ENCODE data around the gene VPS51.

The VPS51 gene

DNA sequence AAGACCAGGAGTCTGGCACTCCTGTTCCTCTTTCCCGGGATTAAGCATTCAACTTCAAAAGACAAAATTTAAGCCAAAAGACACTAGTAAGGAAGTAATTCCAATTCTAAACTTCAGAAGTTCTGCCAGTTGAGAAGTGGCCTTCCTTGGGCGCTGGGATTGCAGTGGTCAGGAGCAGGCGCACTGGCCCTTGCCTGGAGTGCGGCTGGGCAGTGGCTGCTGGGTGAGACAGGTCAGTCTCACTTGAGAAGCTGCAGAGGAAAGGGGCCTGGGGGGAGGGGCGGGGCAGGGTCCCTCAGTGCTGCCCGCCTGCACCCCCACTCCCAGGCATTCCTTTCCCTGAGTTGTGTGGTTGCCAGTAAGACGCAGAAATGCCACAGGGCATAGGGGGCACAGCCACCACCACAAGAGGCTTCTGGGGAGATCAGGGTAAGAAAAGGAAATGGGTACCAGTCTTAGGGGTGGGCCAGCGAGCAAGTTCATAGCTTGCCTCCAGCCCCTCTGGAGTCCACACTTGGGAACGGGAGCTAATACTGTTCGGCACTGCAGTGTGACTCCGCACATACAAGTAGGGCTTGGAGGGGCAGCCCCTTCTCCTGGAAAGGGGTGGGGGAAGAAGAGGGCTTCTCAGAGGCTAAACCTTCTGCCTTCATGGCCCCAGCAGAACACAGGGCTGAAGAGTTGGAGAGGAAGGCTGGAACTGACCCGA lies 31.6 kb downstream of the VPS51 start:
- intact Hi-C loops (cut with DNase I) = loop anchor here (10.0 kb wide), 1 partner anchor 323 kb away; the partner anchor contains the start of gene MAP4K2
- DNase-seq = no peak

DNA sequence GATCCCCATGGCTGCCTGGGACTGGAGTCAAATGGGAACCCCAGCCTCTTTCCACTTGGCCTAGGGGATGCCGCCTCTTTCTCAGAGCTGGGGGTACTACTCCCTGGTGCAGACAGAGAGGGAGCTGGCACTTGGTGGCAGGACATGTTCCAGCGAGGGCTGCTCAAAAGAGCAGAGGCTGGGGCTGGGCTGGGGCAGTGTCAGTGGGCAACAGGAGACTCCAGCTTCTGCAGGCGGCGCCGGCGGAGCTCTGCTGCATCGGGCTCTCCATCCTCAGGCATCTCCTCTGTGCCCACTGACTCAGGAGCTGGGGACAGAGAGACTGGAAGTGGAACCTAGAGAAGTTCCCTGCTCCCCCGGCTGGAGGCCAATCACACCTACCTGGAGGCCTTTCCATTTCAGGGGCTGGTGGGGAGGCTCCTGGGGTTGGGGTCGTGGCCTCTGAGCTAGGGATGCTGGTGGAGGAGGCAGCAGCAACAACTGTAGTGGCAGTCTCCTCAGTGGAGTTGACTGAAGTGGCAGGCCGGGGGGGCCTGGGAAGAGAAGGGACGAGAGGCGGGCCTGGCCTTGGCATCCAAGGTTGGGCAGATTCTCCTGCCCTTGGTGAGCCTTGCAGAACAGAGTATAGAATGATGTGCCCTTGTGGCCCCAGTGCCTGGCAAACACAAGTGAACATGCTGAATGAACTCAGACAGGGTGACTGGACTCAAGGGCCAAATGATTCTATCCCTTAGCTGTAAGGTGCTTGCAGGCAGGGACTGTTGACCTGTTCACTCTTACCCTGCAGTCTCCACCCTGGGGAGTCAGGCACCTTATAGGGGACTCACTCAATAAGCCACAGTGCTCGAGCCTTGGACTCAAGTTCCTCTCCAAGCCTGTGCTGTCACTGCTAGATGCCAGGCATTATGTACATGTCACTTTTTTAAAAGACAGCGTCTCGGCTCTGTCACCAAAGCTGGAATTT lies 32.5 kb downstream of the VPS51 start:
- no peak for DNase-seq
- intact Hi-C loops (cut with DNase I) = loop anchor here (10.0 kb wide), 1 partner anchor 324 kb away; the partner anchor contains the start of gene MAP4K2

DNA sequence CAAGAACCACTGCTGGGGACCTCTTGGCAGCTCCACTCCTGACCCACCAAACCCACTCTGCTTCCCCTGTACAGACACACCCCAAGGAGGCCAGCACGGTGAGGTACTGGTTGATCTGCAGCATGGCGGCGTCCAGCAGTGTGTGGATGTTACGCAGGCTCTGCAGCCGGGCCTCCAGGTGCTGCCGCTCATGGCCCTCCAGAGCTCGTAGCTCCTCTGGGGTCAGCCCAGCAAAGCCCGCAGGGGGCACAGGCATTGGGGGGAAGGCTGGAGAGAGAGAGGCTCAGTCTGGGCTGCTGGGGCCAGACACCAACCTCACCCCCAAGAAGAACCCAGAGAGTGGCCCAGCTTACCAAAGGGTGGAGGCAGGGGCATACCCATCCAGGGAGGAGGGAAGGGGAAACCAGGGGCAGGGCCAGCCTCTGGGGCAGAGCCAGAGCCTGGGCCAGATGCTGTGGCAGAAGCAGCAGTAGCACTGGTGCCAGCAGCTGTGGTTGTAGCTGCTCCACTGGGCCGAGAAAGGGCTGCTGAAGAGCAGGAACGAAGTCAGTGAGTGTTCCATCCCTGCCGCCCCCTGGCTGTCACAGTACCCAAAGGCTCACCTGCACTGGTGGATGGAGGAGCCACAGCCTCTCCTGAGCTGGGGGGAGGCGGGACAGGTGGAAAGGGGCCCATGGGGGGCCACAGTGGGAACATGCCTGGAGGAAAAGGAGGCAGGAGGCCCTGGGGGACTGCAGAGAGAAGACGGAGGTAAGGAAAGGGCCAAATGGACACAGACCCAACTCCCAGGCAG lies 33.8 kb downstream of the VPS51 start:
- DNase-seq = no peak
- intact Hi-C loops (cut with DNase I) = loop anchor here (10.0 kb wide), 1 partner anchor 325 kb away; the partner anchor contains the start of gene MAP4K2

DNA sequence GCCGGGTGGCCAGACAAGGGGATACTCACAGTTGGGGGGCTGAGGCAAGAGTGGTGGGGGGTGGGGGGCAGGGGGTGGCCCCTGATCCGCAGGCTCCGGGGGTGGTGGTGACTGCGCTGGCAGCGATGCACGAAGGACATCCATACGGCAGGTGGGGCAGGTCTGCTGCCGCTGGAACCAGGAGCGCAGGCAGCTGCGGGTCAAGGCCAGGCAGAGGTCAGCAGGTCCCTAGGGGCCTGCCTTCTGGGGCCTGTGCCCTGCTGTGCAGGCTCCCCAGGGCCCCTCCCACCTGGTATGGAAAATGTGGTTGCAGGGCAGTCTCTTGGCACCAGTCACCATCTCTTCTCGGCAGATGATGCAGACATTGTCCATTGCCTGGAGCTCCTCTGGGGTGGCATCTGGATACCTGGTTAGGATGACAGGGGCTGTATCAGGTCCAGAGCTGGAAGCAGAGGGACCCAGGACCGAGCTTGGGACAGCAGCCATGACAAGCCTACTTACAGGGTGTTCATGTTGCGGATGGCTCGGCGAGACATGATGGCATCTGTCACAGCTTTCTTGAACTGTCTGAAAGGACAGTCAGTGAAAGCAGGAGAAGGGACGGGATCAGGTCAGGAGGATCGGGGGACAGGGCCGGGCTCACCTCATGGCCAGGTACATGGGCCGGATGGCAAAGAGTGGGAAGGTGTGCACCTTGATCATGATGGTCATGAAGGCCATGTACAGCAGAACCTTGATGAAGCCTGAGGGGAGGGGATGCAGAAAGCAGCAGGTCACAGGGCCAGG lies 34.8 kb downstream of the VPS51 start:
- DNase-seq = no peak
- intact Hi-C loops (cut with DNase I) = no loop called here

DNA sequence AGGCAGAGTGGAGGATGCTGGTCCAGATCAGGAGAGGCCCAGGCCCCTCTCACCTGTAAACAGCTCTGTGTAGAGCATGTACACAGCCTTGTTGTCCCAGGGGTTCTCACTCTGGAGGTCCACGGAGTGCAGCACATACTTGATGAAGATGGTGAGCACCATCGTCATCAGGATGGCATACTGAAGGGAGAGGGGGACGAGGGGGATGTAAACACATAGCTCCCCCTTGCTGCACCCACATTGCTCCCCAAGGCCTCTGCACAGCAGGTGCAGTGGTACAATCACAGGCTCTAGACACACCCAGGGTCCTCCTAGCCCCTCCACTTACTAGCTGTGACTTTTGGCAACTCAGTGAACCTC lies 35.4 kb downstream of the VPS51 start:
- no peak for DNase-seq
- intact Hi-C loops (cut with DNase I) = no loop called here

DNA sequence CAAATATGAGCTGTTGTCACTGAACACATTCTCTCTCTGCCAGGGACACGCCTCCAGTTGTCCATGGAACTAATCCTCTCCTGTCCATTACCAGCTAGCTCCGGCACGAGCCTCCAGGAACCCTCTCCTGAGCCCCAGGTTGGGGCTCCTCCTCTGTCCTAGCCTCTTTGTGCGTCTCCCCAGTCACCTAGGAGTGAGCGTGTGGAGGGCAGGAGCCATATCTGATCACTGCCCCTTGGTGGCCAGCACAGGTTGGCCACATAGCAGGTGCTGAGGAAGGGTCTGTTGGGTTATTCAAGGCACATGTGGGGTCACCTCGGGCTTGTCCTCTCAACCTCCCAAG lies 35.9 kb downstream of the VPS51 start:
- intact Hi-C loops (cut with DNase I) = no loop called here
- no peak for DNase-seq

DNA sequence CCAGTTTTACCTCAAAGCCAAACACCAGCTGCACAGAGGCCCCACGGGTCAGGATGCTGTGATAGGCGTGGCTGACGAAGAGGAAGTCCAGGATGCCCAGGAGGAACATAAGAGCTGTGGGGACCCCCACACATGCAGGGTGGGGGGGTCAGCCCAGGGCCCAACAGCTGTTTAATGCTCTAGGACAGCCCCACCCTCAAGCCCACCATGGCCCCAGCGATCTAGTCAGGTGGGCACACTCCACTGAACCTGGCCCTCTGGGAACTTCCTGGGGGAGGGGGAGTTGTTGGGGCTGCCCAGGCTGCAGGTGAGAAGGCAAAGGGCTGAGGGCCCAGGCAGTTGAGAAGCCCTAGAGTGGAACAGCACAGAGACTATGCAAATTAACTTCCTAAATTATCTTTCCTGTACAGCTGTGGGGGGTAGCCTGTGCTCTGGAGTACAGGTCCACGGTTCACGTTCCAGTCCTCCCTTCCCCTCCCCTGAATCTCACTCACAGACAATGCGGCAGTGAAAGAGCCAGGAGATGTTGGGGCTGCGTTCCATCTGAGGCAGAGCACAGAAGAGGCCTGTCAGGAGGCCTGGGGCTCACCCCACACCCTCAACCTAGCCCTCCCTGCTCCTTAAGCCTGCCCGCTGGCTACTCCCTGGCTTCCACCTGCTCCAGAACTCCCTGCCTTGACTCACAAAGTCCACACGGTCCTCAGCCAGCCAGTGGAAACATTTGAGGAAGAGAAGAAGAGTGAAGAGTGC lies 36.4 kb downstream of the VPS51 start:
- intact Hi-C loops (cut with DNase I) = no loop called here
- no peak for DNase-seq

DNA sequence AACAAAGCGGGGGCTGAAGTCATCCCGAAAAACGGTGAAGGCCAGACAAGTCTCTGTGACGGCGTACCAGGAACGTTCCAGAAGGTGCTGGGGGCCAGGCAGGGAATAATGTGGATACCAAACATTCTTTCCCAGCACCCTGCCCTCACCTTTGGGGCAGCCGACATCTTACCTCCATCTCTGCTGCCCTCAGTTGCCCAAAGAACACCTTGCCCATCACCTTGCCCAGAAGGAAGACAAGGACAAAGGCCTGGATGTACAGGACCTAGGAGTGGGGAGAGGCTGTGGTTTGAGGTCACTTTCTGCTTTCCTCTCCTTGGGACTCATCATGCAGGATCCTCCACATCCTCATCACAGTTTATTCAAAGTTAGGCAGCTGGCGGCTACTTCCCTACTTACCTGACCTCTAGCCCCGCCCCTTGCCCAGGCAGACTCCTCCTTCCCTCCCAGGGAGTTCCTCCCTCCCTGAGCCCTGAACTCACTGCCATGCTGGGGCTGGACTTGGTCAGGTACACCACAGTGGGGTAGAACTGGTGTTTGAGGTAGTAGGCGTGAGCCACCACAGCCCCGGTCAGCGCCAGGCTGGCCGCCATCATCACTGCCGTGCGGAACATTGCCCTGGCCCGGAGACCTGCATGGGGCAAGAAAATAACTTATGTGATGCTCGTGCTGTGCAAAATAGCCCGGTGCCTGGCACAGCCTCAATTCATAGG lies 37.1 kb downstream of the VPS51 start:
- DNase-seq = peak in 4 of 42 donors; percentile 33 to 45 (median 35)
- intact Hi-C loops (cut with DNase I) = no loop called here

DNA sequence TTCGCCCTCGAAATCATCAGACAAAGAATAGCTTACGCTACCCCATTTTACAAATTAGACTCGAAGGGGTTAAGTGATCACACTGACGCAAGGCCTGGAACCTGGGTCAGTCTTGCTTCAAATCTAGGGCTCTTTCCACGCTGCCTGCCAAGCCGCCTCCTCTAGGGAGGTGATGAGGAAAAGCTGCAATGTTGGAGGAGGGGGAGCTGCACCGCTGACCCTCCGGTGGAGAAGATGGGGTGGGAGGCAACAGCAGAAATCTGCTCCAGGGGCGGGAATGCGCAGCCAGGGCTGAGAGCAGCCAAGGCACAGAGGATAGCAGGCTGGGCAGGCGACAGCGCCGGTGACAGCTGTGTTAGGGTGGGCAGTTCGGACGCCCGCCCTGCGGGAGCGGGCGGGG lies 37.7 kb downstream of the VPS51 start:
- intact Hi-C loops (cut with DNase I) = no loop called here
- DNase-seq = no peak

DNA sequence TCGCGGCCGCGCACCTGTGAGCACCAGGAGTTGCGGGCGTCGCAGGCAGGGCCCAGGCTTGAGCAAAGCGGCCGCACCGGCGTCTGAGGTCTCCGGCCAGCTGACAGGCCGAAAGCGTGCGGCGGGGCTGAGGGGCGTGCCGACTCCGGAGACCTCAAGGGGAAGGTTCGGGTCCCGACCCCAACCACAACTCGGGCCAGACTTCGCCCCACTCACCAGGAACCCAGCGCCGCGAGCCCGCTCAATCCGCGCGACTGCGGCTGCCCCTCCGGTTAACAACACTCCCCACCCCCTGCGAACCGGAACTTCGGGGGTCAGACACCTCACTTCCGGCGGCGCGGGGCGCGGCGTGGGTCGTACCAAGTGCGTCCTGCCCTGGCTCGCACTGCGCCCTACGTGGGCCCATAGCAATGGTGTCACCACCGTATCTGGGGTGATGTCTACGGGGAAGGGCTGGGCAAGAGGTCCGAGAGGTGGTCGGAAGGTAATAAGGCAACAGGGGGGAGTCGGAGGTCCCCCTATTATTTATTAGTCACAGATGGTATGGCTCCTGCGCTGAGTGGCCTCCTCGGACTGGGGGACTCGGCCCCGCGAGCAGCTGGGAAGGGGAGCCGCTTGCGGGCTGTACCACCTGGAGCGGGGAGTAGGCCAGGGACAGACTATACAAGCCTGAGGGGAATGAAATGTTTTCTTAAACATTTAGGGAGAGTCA lies 38.4 kb downstream of the VPS51 start, which contains the start of gene SYVN1:
Gene SYVN1, minus strand, starts transcription at position 280 of the 712 bp plus-strand sequence. CDS start 918 bp downstream, outside the sequence.
- intact Hi-C loops (cut with DNase I) = no loop called here
- peak; percentile 85 to 97 (median 94) for DNase-seq

DNA sequence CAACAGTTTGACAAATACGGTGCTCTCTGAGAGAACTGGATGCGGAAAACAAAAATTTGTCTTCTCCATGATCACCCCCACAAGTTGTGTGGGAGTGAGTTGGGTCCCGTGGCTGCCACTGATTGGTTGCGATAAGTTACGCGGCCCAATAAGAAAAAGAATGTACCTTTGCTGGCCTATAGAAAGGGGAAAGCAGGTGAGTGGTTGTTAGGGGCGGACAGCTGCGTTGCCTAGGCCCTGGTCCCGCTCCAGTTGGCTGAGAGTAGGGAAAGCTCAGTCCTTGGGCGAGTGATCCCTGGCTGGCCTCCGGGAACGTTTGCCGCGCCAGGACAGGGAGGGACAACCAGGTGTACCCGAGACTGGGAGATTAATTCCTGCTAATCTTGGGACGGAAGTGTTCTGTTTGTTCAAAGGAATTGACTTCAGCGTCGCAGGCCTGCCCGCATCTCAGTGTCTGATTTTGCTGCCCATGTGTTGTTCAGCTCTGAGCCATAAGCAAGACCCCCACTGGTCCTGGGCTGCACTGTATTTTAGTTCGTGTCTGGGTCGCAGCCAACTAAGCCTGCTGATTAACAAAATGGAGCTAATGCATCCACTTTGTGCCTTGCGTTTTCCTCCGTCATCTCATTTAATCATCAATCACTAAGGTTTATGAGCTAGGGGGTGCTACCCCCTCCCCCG lies 39.1 kb downstream of the VPS51 start:
- intact Hi-C loops (cut with DNase I) = no loop called here
- peak; percentile 69 to 95 (median 86) for DNase-seq

DNA sequence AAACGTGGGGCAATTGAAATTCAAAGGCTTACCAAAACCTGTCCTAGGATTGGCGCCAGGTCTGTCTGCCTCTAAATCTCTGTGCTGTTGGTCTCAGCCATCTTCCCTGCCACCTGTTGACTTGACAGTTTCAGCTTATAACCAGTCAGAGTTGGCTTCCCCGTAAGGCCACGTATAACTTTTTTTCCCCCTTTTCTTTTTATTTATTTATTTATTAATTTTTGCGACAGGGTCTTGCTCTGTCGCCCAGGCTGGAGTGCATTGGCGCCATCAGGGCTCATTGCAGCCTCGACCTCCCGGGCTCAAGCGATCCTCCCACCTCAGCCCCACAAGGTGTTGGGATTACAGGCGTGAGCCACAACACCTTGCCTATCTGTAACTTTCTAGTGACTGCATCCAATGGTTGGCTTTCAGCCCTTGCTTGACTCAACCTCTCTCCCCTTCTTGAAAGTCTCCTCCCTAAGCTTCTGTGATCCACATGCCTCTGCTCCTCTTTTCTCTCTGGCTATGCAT lies 39.7 kb downstream of the VPS51 start:
- intact Hi-C loops (cut with DNase I) = no loop called here

DNA sequence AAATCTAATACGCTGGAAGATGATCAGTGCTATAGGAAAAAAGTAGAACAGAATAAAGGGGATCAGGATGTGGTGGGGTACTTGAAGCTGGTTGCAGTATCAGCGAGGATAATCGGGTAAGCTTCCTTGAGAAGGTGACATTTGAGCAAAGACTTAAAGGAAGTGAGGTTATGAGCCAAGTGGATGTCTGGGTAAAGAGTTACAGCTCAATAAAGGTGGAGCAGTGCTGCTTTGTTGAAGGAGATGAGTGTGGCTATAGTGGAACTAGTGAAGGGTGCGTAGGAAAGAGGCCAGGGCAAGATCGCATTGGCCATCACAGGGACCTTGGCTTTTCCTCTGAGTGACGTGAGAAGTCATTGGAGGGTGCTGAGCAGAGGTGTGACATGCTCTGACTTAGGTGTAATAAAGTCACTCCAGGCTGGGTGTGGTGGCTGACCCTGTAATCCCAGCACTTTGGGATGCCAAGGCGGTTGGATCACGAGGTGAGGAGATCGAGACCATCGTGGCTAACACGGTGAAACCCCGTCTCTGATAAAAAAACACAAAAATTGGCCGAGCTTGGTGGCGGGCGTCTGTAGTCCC lies 40.6 kb downstream of the VPS51 start:
- intact Hi-C loops (cut with DNase I) = no loop called here
- DNase-seq = no peak

More for the DNA sequence above, 39.7 kb downstream of the VPS51 start:
- DNase-seq = no peak

DNA sequence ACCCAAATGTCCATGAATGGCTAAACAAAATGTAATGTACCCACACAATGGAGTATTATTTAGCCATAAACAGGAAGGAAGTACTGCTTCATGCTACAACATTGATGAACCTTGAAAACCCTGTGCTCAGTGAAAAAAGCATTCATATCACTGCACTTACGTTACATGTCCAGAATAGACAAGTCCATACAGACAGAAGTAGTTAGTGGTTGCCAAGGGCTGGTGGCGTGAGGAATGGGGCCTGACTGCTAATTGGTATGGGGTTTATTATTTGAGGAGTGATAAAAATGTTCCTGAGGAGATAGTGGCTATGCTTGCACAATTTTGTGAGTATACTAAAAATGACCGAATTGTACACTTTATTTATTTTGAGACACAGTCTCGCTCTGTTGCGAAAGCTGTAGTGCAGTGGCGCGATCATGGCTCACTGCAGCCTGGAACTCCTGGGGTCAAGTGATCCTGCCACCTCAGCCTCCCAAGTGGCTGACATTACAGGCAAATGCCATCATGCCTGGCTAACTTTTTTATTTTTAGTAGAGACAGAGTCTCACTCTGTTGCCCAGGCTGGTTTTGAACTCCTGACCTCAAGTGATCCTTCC lies 46.0 kb downstream of the VPS51 start:
- intact Hi-C loops (cut with DNase I) = no loop called here
- DNase-seq = no peak
